Caki2 (cell line): ENCODE results near the gene SNAP91. TPM values are rescaled to one million over a fixed set of nuclear protein-coding genes. Genes with fewer than 3 reads are reported as not detected.
"Not testable (repeated sequence)": the region's sequence is repeated elsewhere in the genome, so short reads cannot be mapped to it uniquely, and the experiment has no call there.

Experiments used
- DNase-seq: peaks from one replicate; pipeline ENCODE4 v3.0.0-alpha.2; 2015; ENCODE audit warnings: low read depth
- in situ Hi-C: cut with HindIII; loops from 2 replicates; pipeline ENCODE4 v1.10.0; 2016; ENCODE audit warnings: low sequenced_read_pairs, low pct_unique_long_range_greater_than_20kb, mixed read lengths
- total RNA-seq: library from RNA; depleted of rRNA; stranded (reverse); fragments of >200 nt; shearing (Covaris generic); gene quantifications from 2 replicates; pipeline ENCODE4 v1.2.3, GENCODE V29; 2014; ENCODE audit warnings: low replicate concordance; rRNA removed

SNAP91 gene, protein sequence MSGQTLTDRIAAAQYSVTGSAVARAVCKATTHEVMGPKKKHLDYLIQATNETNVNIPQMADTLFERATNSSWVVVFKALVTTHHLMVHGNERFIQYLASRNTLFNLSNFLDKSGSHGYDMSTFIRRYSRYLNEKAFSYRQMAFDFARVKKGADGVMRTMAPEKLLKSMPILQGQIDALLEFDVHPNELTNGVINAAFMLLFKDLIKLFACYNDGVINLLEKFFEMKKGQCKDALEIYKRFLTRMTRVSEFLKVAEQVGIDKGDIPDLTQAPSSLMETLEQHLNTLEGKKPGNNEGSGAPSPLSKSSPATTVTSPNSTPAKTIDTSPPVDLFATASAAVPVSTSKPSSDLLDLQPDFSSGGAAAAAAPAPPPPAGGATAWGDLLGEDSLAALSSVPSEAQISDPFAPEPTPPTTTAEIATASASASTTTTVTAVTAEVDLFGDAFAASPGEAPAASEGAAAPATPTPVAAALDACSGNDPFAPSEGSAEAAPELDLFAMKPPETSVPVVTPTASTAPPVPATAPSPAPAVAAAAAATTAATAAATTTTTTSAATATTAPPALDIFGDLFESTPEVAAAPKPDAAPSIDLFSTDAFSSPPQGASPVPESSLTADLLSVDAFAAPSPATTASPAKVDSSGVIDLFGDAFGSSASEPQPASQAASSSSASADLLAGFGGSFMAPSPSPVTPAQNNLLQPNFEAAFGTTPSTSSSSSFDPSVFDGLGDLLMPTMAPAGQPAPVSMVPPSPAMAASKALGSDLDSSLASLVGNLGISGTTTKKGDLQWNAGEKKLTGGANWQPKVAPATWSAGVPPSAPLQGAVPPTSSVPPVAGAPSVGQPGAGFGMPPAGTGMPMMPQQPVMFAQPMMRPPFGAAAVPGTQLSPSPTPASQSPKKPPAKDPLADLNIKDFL
- not detected in 2 replicates for total RNA-seq

DNA sequence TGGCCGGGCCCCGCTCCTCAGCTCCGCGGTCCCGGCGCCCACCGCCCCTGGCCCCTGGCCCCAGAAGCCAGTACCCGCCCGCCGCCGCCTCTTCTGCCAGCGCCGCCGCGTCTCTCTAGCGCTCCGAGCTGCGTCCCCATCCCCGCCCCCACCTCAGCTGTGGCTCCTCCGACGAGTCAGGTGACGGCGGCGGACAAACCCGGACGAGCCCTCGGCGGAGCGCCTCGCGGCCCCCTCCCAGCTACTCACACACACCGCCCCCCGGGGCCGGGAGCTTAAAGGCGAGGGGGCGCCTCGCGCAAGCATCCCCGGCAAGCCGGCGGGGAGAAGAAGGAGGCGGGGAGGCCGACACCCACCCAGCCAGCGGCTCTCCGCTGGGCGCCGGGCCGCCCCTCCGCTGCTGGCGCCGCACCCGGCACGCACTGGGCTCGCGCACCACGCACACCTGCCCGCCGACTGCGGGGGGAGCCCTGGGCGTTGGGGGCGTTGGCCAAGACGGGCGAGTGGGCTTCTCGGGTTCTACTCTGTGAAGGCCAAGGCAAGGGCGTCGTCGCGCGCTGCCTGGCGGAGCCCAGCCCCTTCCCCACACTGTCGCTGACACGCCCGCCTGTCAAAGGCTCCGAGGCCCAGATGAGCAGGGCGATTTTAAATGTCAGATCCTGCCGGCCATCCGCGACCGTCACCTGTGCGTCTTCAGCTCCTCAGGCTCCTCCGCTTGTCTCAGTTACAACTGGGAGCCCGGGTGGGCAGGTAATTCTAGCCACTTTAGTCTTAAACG lies at the start of gene SNAP91:
Gene SNAP91 (minus strand): TSS at position 132 of the 778 bp plus-strand sequence. CDS start 1,174 bp downstream, outside the sequence.
- in situ Hi-C loops: no loop called here
- no peak for DNase-seq

DNA sequence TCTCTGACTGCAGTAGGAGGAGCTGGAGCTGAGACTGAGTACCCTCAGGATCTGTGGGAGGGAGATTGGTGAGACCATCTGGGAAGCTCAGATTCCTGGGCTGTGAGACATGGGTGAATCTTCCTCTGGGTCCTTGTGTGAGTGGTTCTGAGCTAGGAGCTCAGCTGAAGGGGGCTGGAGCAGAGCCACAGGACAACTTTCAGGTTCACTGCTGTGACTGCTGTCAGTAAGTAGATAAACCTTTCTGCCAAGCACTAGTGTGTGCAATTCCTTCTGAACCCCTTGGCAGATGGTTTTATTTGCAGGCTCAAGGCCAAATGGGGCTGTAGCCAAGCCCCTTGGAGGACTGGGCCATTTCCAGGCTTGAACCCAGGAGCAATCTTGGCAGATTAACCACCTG lies 49.6 kb upstream of the SNAP91 start:
- no peak for DNase-seq
- in situ Hi-C loops: no loop called here

DNA sequence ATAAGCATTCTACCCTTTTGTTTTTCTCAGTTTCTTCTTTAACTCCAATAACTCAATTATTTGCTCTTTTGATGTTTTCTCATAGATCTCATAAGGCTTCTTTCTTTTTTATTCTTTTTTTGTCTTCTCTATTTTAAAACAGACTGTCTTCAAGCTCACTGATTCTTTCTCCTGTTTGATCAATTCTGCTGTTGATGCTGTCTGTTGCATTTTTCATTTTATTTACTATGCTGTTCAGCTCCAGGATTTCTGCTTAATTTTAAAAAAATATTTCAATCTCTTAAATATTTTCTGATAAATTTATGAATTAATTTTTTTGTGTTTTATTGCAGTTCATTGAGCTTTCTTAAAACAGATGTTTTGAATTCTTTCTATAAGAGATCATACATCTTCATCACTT lies 48.1 kb upstream of the SNAP91 start:
- in situ Hi-C loops: no loop called here

DNA sequence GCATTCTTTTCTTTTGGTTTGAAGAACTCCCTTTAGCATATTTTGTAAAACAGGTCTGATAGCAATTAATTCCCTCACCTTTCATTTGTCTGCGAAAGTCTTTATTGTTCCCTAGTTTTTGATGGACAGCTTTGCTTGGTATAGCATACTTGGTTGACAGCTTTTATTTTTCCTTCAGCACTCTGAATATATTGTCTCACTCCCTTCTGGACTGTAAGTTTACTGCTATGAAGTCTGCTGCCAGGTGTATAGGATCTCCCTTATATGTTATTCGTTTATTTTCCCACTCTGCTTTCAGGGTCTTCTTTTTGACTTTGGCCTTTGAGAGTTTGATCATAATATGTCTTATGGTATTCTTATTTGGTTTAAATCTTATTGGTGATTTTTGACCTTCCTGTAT lies 47.7 kb upstream of the SNAP91 start:
- in situ Hi-C loops: no loop called here
- DNase-seq: no peak

More for the DNA sequence above, 48.1 kb upstream of the SNAP91 start:
- DNase-seq: no peak

DNA sequence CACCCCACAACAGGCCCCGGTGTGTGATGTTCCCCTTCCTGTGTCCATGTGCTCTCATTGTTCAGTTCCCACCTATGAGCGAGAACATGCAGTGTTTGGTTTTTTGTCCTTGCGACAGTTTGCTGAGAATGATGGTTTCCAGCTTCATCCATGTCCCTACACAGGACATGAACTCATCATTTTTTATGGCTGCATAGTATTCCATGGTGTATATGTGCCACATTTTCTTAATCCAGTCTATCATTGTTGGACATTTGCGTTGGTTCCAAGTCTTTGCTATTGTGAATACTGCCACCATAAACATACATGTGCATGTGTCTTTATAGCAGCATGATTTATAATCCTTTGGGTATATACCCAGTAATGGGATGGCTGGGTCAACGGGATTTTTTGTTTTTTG lies 43.5 kb upstream of the SNAP91 start:
- DNase-seq, in situ Hi-C loops: not testable (repeated sequence)

DNA sequence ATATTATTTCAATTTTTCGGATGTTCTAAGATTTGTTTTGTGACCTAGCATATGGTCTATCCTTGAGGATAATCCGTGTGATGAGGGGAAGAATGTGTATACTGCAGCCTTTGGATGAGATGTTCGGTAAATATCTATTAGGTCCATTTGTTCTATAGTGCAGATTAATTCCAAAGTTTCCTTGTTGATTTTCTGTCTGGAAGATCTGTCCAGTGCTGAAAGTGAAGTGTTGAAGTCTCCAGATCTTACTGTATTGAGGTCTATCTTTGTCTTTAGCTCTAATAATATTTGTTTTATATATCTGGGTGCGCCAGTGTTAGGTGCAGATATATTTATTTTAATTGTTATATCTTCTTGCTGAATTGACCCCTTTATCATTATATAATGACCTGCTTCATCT lies 32.2 kb upstream of the SNAP91 start:
- in situ Hi-C loops: no loop called here
- DNase-seq: no peak

DNA sequence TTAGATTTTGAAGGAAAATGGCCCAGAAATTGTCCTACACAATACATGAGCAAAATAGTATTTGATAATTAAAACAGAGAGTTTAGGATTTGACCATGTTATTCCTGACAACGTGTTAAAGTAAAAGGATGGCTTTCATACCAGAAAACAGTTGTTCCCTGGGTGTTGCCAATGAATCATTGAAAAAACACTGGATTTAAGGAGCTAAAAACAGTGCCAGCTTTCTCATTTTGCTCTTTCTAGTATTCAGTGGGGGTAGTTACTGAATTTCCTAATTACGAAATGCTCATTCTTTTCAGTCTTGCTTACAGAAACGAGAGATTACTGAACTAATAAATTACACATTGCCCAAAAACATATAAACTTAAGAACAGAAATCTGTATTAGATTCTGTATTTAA lies 26.6 kb upstream of the SNAP91 start:
- in situ Hi-C loops: no loop called here
- DNase-seq: no peak

DNA sequence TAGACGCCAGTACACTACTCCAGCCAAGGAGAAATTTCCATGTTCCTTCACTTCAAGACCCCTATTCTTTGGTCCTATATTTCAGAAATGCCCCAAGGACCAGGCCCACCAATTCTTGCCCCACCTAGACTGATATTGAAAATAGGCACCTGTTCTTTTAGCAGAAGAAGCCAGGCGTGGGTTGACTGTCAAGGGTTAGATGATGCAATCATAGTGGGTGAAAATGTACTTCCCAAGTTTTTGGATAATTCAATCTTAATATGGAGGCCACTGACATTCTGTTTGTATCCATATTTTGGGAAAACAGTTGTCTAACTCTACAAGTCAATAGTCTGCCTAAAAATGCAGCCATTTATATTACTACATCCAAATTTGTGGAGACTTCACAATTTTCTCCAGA lies 21.0 kb upstream of the SNAP91 start:
- in situ Hi-C loops: no loop called here

DNA sequence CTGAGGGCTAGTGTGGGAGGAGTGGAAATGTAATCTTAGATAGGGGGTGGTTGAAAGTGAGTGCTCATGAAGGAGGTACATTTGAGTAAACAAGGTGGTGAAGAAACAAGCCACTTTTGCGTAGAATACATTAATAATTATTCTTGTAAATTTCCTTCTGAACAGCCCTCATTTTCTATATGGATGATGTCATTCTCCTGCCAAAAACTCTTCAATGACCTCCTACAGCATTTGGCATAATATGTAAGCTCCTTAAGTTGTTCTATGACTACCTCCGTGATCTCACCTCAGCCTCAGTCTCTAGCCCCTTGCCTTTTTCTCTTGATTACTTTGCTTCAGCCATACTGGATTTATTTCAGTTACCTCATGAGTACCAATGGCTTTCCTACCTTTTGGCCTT lies 14.0 kb upstream of the SNAP91 start:
- in situ Hi-C loops: no loop called here
- DNase-seq: no peak

More for the DNA sequence above, 21.0 kb upstream of the SNAP91 start:
- DNase-seq: no peak

DNA sequence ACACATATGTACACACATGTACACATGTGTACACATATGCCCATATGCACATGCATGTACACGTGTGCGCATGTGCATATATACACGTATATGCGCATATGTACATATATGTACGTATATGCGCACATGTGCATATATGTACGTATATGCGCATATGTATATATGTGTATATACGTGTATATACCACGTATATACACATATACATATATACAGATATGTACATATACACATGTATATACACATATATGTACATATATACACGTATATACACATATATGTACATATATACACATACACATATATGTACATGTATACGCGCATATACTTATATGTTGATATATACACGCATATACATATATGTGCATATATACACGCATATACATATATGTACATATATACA lies 8.9 kb upstream of the SNAP91 start:
- no peak for DNase-seq
- in situ Hi-C loops: no loop called here

DNA sequence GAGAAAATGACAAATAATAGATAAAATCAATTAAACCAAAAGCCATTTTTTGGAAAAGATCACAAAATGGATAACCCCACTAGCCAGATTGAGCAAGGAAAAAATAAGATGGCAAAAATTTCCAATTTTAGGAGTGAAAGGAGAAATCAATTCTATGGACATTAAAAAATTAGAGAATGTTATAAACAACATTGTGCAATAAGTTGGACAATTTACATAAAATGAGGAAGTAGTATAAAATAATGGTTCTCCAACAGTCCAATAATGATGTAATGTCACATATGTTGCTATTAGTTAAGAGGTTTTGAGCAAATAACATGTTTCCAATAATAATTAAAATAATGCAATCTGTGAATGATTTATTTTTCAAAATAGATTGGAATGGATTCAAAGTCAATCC lies 3.1 kb upstream of the SNAP91 start:
- in situ Hi-C loops: no loop called here
- no peak for DNase-seq

DNA sequence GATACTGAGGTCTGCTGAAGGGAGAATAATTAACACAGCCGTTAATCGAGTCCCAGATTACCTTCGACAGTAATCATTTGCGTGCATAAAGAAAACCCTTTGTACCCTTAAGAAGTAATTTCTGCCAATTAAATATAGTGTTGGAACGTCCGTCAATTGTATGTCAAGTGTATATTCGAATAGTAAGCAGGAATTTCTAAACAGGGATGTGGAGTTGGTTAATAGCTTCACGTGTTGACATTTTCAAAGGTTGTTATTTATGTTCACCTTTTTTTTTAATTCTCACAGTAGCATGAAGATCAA lies 798 bp upstream of the SNAP91 start:
- in situ Hi-C loops: no loop called here
- DNase-seq: no peak

DNA sequence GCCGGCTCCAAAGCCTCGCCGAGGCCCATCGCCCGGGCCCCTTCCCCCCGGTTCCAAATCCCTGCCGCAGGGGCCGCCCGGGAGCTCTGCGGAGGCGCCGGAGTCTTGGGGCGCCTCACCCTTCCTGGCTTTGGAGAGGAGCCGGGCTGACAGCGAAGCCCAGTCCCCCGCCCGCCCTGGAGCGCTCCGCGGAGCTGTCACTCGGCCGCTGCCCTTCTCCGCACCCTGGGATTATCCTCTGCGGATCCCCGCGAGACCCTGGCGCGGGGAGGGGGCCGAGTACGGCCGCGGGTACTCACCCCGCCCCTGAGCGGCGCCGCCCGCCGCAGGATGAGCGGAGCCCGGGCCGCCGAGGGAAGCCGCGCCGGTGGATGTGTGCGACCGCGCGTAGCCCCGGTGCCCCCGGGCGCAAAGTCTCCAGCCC lies 343 bp downstream of the SNAP91 start:
- DNase-seq: no peak
- in situ Hi-C loops: no loop called here

DNA sequence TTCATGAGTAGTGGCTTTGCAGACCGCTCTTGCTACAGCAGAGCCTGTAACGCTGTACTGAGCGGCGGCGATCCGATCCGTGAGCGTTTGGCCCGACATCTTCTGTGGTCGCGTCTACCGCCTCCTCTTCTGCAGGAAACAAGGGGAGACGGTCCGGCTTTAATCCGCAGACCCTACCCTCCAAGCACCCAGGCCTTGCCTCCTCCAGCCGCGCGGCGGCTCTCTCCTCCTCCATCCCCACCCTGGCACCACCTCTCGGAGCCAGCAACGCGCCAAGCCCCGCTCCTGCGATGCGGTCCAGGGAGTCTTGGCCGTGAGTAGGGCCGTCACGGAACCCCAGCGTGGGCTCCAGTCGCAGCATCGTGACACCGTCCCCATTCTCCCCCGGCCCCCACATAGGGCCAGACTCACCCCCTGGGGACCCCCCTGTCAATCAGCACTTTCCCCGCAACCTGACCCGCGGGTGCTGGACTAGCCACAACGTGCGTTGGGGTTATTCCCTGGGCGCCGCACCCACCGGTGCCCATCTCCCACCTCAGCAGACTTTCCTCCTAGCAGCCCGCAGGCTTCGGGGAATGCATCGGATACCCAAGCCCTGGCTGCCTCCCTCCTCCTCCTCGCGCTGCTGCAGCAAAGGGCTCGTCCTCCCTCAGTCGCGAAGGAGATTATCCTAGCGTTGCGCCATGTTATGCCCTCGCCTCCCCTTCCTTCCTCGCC lies 914 bp downstream of the SNAP91 start:
- in situ Hi-C loops: no loop called here
- DNase-seq: no peak

DNA sequence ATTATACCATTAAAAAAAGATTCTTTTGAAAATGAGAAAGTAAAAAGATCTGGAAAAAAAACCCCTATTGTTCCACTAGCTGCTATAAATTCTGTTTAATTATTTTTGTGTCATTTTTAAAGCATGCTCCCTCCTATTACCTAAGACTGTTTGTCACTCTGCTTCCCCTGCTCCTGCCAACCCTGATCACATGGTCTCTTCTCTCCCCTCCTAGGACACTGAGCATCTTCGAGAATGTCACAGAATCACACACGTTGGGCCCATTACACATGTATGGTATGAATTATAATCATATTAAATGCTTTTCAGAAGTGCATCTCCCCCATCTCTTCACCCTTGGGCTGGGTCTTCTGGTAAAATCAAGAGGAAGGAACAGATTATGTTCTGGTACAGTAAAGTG lies 6.2 kb downstream of the SNAP91 start:
- DNase-seq: no peak
- in situ Hi-C loops: no loop called here

DNA sequence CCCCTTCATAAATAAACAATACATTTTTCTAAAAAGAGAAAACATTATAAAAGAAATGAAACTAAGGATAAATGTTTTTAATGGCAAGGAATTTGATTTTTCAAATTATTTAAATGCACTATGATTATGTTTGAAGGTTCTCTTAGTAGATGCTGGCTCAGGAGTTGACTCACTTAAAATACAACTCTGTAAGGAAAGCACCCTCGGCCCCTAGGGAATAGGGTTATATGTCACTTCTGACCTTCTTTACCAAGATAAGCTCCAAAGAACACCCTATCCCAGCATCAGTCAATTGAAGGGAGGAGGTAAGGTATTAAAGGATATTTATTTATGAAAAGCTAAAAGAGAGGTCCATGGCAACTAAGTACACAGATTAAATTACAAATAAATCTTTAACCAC lies 6.8 kb downstream of the SNAP91 start:
- in situ Hi-C loops: no loop called here

DNA sequence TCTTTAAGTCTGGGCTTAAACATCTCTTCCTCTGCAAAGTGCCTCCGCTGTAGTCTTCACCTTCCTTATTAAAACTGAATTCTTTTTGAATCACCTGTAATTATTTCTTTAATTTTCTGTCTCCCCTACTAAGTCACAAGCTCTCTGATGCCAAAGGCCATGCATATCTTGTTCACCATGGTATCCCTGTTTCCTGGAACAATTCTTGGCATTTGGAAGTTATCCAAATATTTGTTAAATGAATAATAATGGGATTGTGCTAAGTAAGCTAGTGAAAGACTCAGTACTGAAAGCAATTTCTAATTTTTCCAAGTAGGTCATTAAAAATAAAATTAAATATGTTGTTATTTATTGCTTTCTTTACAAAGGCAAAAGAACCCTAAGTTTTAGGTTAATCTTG lies 12.2 kb downstream of the SNAP91 start:
- no peak for DNase-seq
- in situ Hi-C loops: no loop called here

More for the DNA sequence above, 6.8 kb downstream of the SNAP91 start:
- DNase-seq: no peak

DNA sequence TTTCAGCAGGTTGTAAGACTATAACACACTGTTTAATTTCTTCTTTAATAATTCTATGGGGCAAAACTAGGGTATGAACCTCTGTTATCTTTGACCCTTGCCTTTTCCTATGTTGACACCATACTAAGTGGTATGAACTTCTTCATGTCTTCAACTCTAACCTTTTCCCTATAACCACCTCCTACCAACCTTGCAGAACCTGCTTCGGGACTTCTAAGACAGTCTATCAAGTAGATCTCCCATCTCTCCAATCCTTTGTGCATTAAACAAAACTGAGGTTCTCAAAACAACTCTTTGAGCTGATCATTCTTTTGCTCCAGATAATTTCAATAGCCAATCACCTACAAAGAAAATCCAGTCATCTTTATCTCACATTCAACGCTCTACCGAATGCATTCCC lies 23.4 kb downstream of the SNAP91 start:
- DNase-seq: no peak
- in situ Hi-C loops: no loop called here
